Putamen (tissue), 1 donor: Measurements from ENCODE around the gene MARCKSL1.
"Not testable (repeated sequence)": the region's sequence is repeated elsewhere in the genome, so short reads cannot be mapped to it uniquely, and the experiment has no call there.

Source experiments
- DNase-seq: peaks from one replicate; pipeline ENCODE4 v3.0.0-alpha.2; 2016; ENCODE audit warnings: low spot score

Gene MARCKSL1

DNA sequence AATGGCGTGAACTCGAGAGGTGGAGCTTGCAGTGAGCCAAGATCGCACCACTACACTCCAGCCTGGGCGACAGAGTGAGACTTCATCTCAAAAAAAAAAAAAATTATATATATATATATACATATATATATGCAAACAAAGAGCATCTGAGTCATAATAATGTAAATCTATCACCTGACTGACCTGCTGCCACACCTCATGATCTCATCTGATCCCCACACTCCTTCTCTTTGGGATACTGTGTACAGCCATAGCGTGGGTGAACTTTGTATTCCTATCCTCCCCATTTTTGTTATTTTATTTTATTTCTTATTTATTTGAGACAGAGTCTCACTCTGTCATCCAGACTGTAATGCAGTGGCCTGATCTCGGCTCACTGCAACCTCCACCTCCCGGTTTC, 46.8 kb downstream of the MARCKSL1 start:
- DNase-seq: no peak

DNA sequence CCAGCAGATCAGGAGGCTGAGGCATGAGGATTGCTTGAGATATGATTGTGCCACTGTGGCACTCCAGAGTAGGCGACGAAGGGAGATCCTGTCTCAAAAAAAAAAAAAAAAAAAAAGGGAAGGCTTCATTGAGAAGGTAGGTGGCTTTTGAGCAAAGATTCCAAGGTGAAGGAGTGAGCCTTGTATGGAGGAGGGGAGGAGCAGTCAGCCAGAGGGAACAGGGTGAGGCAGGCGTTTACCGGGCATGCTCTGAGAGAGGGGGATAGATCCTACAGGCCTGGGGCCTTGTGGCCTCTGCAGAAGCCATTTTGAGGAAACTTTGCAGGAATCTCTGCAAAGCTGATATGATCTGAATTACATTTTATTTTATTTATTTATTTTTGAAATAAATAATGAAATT, 49.3 kb downstream of the MARCKSL1 start:
- no peak for DNase-seq

DNA sequence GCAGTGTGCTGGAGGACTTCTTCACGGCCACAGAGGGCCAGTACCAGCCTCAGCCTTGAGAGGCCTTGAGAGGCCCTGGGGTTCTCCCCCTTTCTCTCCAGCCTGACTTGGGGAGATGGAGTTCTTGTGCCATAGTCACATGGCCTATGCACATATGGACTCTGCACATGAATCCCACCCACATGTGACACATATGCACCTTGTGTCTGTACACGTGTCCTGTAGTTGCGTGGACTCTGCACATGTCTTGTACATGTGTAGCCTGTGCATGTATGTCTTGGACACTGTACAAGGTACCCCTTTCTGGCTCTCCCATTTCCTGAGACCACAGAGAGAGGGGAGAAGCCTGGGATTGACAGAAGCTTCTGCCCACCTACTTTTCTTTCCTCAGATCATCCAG, 50.4 kb downstream of the MARCKSL1 start:
- no peak for DNase-seq

DNA sequence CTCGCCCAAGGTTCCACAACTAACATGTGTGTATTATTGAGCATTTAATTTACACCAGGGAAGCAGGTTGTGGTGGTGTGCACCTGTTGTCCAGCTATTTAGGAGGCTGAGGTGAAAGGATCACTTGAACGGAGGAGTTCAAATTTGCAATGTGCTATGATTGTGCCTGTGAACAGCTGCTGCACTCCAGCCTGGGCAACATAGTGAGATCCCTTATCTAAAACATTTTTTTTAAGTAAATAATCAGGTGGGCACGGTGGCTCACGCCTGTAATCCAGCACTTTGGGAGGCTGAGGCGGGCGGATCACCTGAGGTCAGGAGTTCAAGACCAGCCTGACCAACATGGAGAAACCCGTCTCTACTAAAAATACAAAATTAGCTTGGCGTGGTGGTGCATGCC, 51.3 kb downstream of the MARCKSL1 start:
- DNase-seq: not testable (repeated sequence)
